HepG2 (cell line): ENCODE results near the gene FOXD1. TPM values are rescaled to one million over a fixed set of nuclear protein-coding genes. Genes with fewer than 3 reads are reported as not detected.

Experiments used
- ATAC-seq: fragments of 200-7000 bp; cut with Tn5 transposase; 3 replicates; pipeline ENCODE4 v1.9.1; 2020; ENCODE audit warnings: mild to moderate bottlenecking, moderate library complexity
- BruUV-seq: library from RNA; stranded (reverse); fragments of 400-500 nt; replicated peaks from 2 replicates; lab custom pipeline; 2021; lab: Mats Ljungman, UMichigan
- CTCF ChIA-PET: fragments of 300-600 bp; formaldehyde crosslinking; extraction: SDS; loops from one replicate; lab custom pipeline; 2021; ENCODE audit warnings: low total read pairs, inconsistent platforms, low intra/inter-chr PET ratio; lab: Yijun Ruan, JAX
- POLR2A ChIA-PET: fragments of 350-600 bp; sonication (Branson Sonifier 250); formaldehyde crosslinking; loops from one replicate; lab custom pipeline; 2020; ENCODE audit warnings: antibody characterized with exemption, inconsistent platforms; lab: Yijun Ruan, JAX
- DNase-seq: peaks from one replicate; pipeline ENCODE4 v3.0.0-alpha.2; 2015; ENCODE audit warnings: low spot score
- FAIRE-seq: peaks from 3 replicates; lab custom pipeline; 2011; peaks lifted over from hg19 to GRCh38; lab: Jason Lieb, UNC
- H2AFZ ChIP-seq: one replicate; pipeline ENCODE4 v1.6.1; 2011; ENCODE audit warnings: low read length, inconsistent platforms
- H3K27ac ChIP-seq: fragments of 300-600 bp; 3 replicates; pipeline ENCODE4 v1.8.0; 2011; ENCODE audit warnings: mixed run types, mild to moderate bottlenecking, mixed read lengths, low read length, inconsistent platforms; ENCODE audit not compliant: insufficient read depth; ENCODE audit errors: extremely low read length
- H3K27me3 ChIP-seq, 2 experiments: fragments of 200-600 bp in 1 of 2; 2 replicates in 1 of 2; 3 replicates in 1 of 2; pipeline versions ENCODE4 v1.6.0 to v1.8.0; 2011; ENCODE audit warnings: low read length in 2 of 2, mild to moderate bottlenecking in 2 of 2, moderate library complexity in 2 of 2, inconsistent platforms in 1 of 2; ENCODE audit not compliant: insufficient read depth in 2 of 2, control insufficient read depth in 1 of 2
- H3K36me3 ChIP-seq, 2 experiments: fragments of 200-600 bp in 1 of 2; replicated peaks in 1 of 2; 2 replicates in 1 of 2; 3 replicates in 1 of 2; pipeline versions ENCODE4 v1.5.1 to v1.8.0; 2011; ENCODE audit warnings: low read length in 2 of 2, inconsistent platforms in 1 of 2; ENCODE audit not compliant: insufficient read depth in 2 of 2, control insufficient read depth in 1 of 2
- H3K4me1 ChIP-seq: 2 replicates; pipeline ENCODE4 v1.5.1; 2012; ENCODE audit warnings: low read length, inconsistent platforms; ENCODE audit not compliant: insufficient read depth
- H3K4me2 ChIP-seq: 2 replicates; pipeline ENCODE4 v1.6.0; 2011; ENCODE audit warnings: low read depth, low read length, inconsistent platforms
- H3K4me3 ChIP-seq, 3 experiments: fragments of 200-600 bp in 1 of 3; sonication (generic), shearing (Covaris generic) in 1 of 3; replicated peaks in 1 of 3; 2 replicates each; pipeline ENCODE4 v1.5.1; 2011 to 2016; ENCODE audit warnings: low read length in 3 of 3, inconsistent platforms in 2 of 3, low read depth in 2 of 3, mild to moderate bottlenecking in 2 of 3, control low read depth in 1 of 3, mixed read lengths in 1 of 3; ENCODE audit not compliant: insufficient read depth in 1 of 3
- H3K79me2 ChIP-seq: one replicate; pipeline ENCODE4 v1.6.1; 2011; ENCODE audit warnings: low read length, inconsistent platforms; ENCODE audit not compliant: insufficient read depth
- H3K9ac ChIP-seq: 2 replicates; pipeline ENCODE4 v1.6.0; 2011; ENCODE audit warnings: mild to moderate bottlenecking, low read depth, low read length, inconsistent platforms; ENCODE audit not compliant: insufficient read depth
- H3K9me3 ChIP-seq: 2 replicates; pipeline ENCODE4 v1.5.1; 2012; ENCODE audit warnings: mild to moderate bottlenecking, low read length
- H4K20me1 ChIP-seq: 2 replicates; pipeline ENCODE4 v1.6.0; 2011; ENCODE audit warnings: inconsistent platforms, mild to moderate bottlenecking, low read length, moderate library complexity; ENCODE audit not compliant: insufficient read depth
- NAIF1 ChIP-seq: sonication (generic); formaldehyde crosslinking; IDR thresholded peaks from 2 replicates; pipeline ENCODE4 v1.5.0; 2020; ENCODE audit warnings: mild to moderate bottlenecking, missing genetic modification reagents, borderline replicate concordance
- RARA ChIP-seq: IDR thresholded peaks from 2 replicates; pipeline ENCODE4 v1.6.1; 2016; ENCODE audit warnings: missing genetic modification reagents, missing compliant biosample characterization
- WGBS: methylation state at CpG from one replicate; pipeline ENCODE4 v1.1.6; 2017; ENCODE audit warnings: low lambda C conversion rate; 5-methylcytosine and 5-hydroxymethylcytosine counted together
- in situ Hi-C: cut with HindIII; loops from 2 replicates; pipeline ENCODE4 v1.10.0; 2017; ENCODE audit warnings: low pct_unique_long_range_greater_than_20kb; ENCODE audit not compliant: extremely low pct_ligation_motif_present
- intact Hi-C: fragments of 100-400 bp; cut with micrococcal nuclease; formaldehyde crosslinking; loops from one replicate; pipeline ENCODE4 v1.10.0; 2022; ENCODE audit not compliant: unreplicated experiment
- polyA plus RNA-seq, 8 experiments: library from polyadenylated mRNA; depleted of rRNA in 3 of 8; stranded (reverse) in 7 of 8; unstranded in 1 of 8; fragments of >200 nt; fragmentation: Illumina TruSeq in 4 of 8; extraction: Trizol in 4 of 8; gene quantifications; 2 replicates each; pipeline versions ENCODE4 v1.2.1 to v1.2.3, GENCODE V29; 2011 to 2016; ENCODE audit warnings: low read depth in 4 of 8, missing spikeins in 1 of 8, mixed read lengths in 1 of 8; ENCODE audit not compliant: insufficient read depth in 1 of 8
- total RNA-seq, 5 experiments: library from RNA; depleted of rRNA; stranded (reverse); fragments of >200 nt; fragmentation: Illumina TruSeq; extraction: Trizol; gene quantifications; 2 replicates each; pipeline ENCODE4 v1.2.3, GENCODE V29; 2016; ENCODE audit warnings: low read depth in 1 of 5
- TF ChIP-seq, protein P1 (sequence below): sonication (generic); formaldehyde crosslinking; IDR thresholded peaks from 2 replicates; pipeline ENCODE4 v1.4.0; 2020; ENCODE audit warnings: missing genetic modification reagents
- TF ChIP-seq, protein P2 (sequence below): sonication (generic); formaldehyde crosslinking; IDR thresholded peaks from 2 replicates; pipeline ENCODE4 v1.4.0; 2020; ENCODE audit warnings: missing genetic modification reagents

FOXD1 gene
- total and polyA plus RNA-seq, 2 of the 13 experiments (the other 11 are each of a cell fraction or from before 2014, with no cell fraction given) = 0.04 to 0.05 TPM

DNA sequence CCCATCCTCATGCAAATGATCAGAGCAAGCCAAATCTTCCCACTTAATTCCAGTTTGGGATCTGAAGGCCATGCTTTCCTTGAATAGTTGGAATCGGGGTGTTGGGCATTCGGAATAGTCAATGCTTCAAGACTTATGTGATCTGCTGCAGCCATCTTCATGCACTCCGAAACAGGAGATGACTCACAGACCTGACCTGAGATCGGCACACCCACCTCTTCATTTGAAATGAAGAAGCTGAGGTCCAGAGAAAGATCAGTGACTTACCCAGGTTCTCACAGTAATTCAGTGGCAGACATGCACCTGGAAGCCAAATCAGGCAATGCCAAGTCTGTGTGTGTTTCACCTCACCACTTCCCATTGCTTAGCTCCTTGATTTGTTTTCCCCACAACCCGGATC lies 33.0 kb downstream of the FOXD1 start:
- H4K20me1 ChIP-seq = no peaks in the 10 kb centered on the region
- H3K79me2 ChIP-seq = no peaks in the 10 kb centered on the region
- no peak overlapping the region for H3K9ac ChIP-seq
- no TSS peak for BruUV-seq
- H3K4me3 ChIP-seq = no peak overlapping the region
- no peak for DNase-seq
- in situ Hi-C loops (no loop called here), intact Hi-C loops (no loop called here)
- ChIA-PET CTCF (no interaction called here), POLR2A (no interaction called here)
- H3K27ac ChIP-seq = no peak overlapping the region
- H2AFZ ChIP-seq = no peak overlapping the region
- H3K36me3 ChIP-seq = no peaks in the 10 kb centered on the region
- no peaks in the 10 kb centered on the region for H3K4me1 ChIP-seq
- H3K9me3 ChIP-seq = no peaks in the 10 kb centered on the region
- TF ChIP-seq, protein P1, sequence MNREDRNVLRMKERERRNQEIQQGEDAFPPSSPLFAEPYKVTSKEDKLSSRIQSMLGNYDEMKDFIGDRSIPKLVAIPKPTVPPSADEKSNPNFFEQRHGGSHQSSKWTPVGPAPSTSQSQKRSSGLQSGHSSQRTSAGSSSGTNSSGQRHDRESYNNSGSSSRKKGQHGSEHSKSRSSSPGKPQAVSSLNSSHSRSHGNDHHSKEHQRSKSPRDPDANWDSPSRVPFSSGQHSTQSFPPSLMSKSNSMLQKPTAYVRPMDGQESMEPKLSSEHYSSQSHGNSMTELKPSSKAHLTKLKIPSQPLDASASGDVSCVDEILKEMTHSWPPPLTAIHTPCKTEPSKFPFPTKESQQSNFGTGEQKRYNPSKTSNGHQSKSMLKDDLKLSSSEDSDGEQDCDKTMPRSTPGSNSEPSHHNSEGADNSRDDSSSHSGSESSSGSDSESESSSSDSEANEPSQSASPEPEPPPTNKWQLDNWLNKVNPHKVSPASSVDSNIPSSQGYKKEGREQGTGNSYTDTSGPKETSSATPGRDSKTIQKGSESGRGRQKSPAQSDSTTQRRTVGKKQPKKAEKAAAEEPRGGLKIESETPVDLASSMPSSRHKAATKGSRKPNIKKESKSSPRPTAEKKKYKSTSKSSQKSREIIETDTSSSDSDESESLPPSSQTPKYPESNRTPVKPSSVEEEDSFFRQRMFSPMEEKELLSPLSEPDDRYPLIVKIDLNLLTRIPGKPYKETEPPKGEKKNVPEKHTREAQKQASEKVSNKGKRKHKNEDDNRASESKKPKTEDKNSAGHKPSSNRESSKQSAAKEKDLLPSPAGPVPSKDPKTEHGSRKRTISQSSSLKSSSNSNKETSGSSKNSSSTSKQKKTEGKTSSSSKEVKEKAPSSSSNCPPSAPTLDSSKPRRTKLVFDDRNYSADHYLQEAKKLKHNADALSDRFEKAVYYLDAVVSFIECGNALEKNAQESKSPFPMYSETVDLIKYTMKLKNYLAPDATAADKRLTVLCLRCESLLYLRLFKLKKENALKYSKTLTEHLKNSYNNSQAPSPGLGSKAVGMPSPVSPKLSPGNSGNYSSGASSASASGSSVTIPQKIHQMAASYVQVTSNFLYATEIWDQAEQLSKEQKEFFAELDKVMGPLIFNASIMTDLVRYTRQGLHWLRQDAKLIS = no peak
- no peak for TF ChIP-seq NAIF1 (CRISPR knock-in tag)
- TF ChIP-seq, protein P2, sequence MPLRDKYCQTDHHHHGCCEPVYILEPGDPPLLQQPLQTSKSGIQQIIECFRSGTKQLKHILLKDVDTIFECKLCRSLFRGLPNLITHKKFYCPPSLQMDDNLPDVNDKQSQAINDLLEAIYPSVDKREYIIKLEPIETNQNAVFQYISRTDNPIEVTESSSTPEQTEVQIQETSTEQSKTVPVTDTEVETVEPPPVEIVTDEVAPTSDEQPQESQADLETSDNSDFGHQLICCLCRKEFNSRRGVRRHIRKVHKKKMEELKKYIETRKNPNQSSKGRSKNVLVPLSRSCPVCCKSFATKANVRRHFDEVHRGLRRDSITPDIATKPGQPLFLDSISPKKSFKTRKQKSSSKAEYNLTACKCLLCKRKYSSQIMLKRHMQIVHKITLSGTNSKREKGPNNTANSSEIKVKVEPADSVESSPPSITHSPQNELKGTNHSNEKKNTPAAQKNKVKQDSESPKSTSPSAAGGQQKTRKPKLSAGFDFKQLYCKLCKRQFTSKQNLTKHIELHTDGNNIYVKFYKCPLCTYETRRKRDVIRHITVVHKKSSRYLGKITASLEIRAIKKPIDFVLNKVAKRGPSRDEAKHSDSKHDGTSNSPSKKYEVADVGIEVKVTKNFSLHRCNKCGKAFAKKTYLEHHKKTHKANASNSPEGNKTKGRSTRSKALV (CRISPR knock-in tag) = no peak
- TF ChIP-seq RARA (CRISPR knock-in tag) = no peak
- no peak for FAIRE-seq
- peaks cover 6 to 47% of the 10 kb centered on the region in 2 experiments for H3K27me3 ChIP-seq
- no peak overlapping the region for H3K4me2 ChIP-seq
- no peak for ATAC-seq
- 7% methylated on average over 3 of the region's 5 CpGs for WGBS
